ENCODE measurements around the gene TCF20. TPM values are rescaled to one million over a fixed set of nuclear protein-coding genes. Genes with fewer than 3 reads are reported as not detected.

The TCF20 gene
- total RNA-seq, 1 donor from 2014 or later, result 41.1 TPM

DNA sequence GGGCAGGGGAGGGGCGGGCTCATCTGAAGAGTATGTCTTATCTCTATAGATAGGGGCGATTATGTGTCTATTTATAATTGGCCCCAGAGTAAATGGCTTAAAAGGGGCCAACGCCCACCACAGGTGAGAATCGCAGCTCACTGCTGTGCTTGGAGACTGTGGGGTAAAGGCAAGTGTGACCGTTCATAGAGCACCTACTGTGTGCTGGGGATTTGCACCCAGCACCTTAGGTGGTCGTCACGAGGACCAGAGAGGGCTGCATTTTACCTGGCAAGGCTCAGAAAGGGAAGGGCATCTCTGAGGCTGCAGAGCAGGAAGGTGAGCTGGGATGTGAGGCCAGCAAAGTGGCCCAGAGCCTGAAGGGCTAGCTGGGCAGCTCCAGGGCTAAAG, 13.7 kb upstream of the TCF20 start:
- DNase-seq (ENCODE audit: extremely low spot score, unreplicated experiment), result no peak
- H3K4me3 Mint-ChIP-seq (ENCODE audit: unreplicated experiment), result no peak overlapping the region
- H3K27ac Mint-ChIP-seq (ENCODE audit: unreplicated experiment), result no peak overlapping the region
- no peaks in the 10 kb centered on the region for H3K36me3 Mint-ChIP-seq (ENCODE audit: unreplicated experiment)
- peaks cover 7% of the 10 kb centered on the region for H3K4me1 Mint-ChIP-seq (ENCODE audit: unreplicated experiment)
- TF ChIP-seq, protein P1, sequence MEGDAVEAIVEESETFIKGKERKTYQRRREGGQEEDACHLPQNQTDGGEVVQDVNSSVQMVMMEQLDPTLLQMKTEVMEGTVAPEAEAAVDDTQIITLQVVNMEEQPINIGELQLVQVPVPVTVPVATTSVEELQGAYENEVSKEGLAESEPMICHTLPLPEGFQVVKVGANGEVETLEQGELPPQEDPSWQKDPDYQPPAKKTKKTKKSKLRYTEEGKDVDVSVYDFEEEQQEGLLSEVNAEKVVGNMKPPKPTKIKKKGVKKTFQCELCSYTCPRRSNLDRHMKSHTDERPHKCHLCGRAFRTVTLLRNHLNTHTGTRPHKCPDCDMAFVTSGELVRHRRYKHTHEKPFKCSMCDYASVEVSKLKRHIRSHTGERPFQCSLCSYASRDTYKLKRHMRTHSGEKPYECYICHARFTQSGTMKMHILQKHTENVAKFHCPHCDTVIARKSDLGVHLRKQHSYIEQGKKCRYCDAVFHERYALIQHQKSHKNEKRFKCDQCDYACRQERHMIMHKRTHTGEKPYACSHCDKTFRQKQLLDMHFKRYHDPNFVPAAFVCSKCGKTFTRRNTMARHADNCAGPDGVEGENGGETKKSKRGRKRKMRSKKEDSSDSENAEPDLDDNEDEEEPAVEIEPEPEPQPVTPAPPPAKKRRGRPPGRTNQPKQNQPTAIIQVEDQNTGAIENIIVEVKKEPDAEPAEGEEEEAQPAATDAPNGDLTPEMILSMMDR (IDR thresholded peaks at IDR 0.05), result no peak
- no peaks in the 10 kb centered on the region for H3K9me3 Mint-ChIP-seq (ENCODE audit: unreplicated experiment)
- H3K27me3 Mint-ChIP-seq (ENCODE audit: unreplicated experiment), result peaks cover 10% of the 10 kb centered on the region

DNA sequence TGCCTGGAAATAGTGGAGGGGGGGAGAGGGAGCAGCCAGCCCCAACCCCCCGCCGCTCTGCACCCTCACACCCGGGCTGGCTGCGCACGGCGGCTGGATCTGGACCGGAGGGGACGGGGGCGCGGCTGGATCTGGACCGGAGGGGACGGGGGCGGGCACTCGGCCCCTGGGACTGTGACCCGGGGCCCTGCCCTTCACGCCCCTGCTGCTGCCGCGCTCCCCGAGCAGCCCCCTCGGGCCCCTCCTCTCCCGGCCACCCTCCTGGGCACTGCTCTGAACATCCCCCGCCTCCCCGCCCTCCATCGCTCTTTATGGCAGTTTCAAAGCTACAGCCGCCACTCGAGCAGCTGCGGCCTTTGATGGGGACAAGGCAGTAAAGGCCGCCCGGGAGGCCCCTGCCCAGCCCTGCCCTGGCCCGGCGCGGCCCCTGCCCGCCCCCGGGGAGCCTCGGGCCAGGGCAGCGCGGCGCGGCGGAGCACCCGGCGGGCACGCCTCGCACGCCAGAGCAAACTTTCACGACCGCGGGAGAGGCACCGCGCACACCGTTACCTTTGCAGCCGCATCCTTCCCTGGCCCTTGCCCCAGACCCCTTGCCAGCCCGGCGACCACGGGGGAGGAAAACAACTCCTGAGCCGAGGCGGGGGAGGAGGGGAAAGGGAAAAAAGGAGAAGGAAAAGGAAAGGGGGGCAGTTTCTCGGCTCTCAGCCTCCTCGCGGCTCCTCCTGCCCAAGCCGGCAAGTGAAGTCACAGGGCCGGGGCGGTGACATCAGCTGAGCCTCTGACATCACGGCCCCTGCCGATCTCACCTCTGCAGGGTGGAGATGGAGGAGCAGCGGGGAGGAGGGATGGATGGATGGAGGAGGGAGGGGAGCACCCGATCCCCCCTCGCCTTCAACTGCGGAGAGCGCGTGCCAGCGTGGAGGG, 13.1 kb upstream of the TCF20 start:
- DNase-seq (ENCODE audit: extremely low spot score, unreplicated experiment), result no peak
- peaks cover 7% of the 10 kb centered on the region for H3K4me1 Mint-ChIP-seq (ENCODE audit: unreplicated experiment)
- peaks cover 10% of the 10 kb centered on the region for H3K27me3 Mint-ChIP-seq (ENCODE audit: unreplicated experiment)
- H3K36me3 Mint-ChIP-seq (ENCODE audit: unreplicated experiment), result no peaks in the 10 kb centered on the region
- H3K27ac Mint-ChIP-seq (ENCODE audit: unreplicated experiment), result no peak overlapping the region
- H3K9me3 Mint-ChIP-seq (ENCODE audit: unreplicated experiment), result no peaks in the 10 kb centered on the region
- peak overlapping the region; percentile 67 for H3K4me3 Mint-ChIP-seq (ENCODE audit: unreplicated experiment)
- TF ChIP-seq, protein P1 (IDR thresholded peaks at IDR 0.05), result no peak

DNA sequence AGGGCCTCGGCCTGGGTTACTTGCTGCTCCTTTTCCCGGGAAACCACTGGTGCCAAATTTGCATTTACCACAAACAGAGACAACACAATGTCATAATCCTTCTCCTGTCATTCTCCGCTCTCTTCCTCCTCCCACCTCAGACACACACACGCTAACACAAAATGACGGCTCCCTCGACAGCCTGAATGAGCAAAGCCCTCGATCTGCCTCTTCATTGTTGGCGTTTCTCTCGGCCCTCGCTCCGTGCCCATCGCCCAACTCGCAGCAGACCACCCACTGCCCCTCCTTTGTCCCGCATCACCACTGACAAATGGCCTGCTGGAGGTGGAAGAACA, 12.5 kb upstream of the TCF20 start:
- Mint-ChIP-seq H3K27ac (ENCODE audit: unreplicated experiment) (no peak overlapping the region), H3K9me3 (ENCODE audit: unreplicated experiment) (no peaks in the 10 kb centered on the region), H3K4me1 (ENCODE audit: unreplicated experiment) (peaks cover 7% of the 10 kb centered on the region), H3K27me3 (ENCODE audit: unreplicated experiment) (peaks cover 10% of the 10 kb centered on the region), H3K4me3 (ENCODE audit: unreplicated experiment) (peak overlapping the region; percentile 41), H3K36me3 (ENCODE audit: unreplicated experiment) (no peaks in the 10 kb centered on the region)
- TF ChIP-seq, protein P1 (IDR thresholded peaks at IDR 0.05), result no peak
- DNase-seq (ENCODE audit: extremely low spot score, unreplicated experiment), result no peak

DNA sequence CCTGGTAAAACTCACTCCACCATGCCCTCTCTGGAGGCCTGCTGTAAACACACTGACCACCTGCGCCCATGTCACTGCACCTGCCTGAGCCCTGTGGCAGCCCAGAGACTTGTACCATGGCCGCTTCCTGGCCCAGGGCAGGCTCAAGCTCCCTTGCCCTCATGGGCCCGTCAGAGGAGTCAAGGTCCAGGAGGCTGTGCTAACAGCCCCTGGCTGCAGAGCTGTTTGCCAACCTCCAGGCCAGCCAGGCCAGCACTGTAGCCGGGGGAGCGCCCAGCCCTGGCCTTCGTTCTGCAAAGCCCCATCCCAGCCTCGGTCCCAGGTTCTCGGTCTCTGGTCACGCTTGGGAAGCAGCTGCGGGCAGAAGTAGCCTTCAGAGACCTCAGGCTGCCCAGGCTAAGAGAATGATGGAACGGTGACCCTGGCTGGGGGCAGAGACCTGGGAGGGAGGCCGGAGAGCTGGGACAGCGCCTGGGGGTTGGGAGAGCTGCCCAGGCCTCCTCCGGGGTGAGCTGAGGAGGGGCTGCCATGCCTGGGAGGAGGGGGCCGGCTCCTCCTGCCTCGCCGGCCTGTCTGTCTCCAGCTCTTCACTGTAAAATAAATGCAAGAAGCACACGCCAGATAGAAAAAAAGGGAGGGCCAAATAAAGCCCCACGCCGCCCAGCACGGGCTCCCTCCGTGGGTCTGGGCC, 11.9 kb upstream of the TCF20 start:
- peak overlapping the region; percentile 41 for H3K4me3 Mint-ChIP-seq (ENCODE audit: unreplicated experiment)
- no peak for DNase-seq (ENCODE audit: extremely low spot score, unreplicated experiment)

More for the DNA sequence above, 11.9 kb upstream of the TCF20 start:
- H3K9me3 Mint-ChIP-seq (ENCODE audit: unreplicated experiment), result no peaks in the 10 kb centered on the region
- TF ChIP-seq, protein P1 (IDR thresholded peaks at IDR 0.05), result no peak
- no peaks in the 10 kb centered on the region for H3K36me3 Mint-ChIP-seq (ENCODE audit: unreplicated experiment)
- peaks cover 7% of the 10 kb centered on the region for H3K4me1 Mint-ChIP-seq (ENCODE audit: unreplicated experiment)
- peaks cover 10% of the 10 kb centered on the region for H3K27me3 Mint-ChIP-seq (ENCODE audit: unreplicated experiment)
- no peak overlapping the region for H3K27ac Mint-ChIP-seq (ENCODE audit: unreplicated experiment)

Data from osteocyte (in vitro differentiated cells).